ENCODE measurements around the gene PPM1D. TPM values are rescaled to one million over a fixed set of nuclear protein-coding genes. Genes with fewer than 3 reads are reported as not detected.

The PPM1D gene
- total and polyA plus RNA-seq, 2 of the 13 experiments (the other 11 are each of a cell fraction or from before 2014, with no cell fraction given) = 8.0 to 26.2 TPM

DNA sequence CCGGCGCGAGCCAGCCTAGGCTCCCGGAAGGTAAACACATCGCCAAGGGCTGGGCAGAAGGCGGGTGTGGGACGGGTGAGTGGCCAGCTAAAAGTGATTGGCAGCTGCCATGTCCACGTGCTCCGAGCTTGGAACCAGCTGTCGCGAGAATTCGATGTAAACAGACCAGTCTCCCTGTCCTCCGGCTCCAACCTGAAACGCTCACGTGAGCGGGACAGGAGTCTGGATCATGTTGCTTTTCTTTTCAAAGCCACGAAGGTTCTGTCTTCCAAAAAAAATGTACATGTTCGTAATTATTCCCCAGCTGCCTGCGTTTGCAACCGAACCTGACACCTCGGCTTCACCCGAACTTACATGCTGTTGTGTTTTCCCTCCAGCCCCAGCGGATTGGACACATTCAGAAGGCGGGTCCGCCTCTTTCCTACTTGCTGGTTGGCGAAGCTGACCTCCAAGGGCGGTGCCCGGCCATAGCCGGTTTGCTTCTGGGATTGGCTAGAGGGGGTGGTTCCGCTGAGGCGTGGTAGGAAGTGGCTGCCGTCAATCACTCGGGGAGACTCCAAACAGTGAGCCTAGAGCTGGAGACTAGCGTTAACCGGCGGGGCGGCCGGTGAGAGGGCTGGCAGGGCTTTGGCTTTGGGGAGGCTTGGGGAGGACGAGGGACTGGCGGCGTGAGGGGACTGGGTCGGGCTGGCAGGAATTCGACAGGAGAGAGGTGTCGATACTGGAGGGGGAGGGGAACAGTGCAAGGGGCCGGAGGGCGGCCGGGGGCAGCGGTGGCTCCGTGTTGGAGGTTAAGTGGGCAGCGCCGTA, 77.5 kb downstream of the PPM1D start, which contains the start of gene BCAS3 (continued):
- TF ChIP-seq FOXK1 (CRISPR knock-in tag; IDR thresholded peaks at IDR 0.05; ENCODE audit: borderline replicate concordance, low read depth) = peak; percentile 100
- TF ChIP-seq, protein P1, sequence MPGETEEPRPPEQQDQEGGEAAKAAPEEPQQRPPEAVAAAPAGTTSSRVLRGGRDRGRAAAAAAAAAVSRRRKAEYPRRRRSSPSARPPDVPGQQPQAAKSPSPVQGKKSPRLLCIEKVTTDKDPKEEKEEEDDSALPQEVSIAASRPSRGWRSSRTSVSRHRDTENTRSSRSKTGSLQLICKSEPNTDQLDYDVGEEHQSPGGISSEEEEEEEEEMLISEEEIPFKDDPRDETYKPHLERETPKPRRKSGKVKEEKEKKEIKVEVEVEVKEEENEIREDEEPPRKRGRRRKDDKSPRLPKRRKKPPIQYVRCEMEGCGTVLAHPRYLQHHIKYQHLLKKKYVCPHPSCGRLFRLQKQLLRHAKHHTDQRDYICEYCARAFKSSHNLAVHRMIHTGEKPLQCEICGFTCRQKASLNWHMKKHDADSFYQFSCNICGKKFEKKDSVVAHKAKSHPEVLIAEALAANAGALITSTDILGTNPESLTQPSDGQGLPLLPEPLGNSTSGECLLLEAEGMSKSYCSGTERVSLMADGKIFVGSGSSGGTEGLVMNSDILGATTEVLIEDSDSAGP (CRISPR knock-in tag; IDR thresholded peaks at IDR 0.05; ENCODE audit: borderline replicate concordance) = peak; percentile 76; the same call in 1 of the 2 replicates
- no peak for TF ChIP-seq SOX6 (IDR thresholded peaks at IDR 0.05)
- peak; percentile 52; the same call in 1 of the 2 replicates for TF ChIP-seq SOX6 (CRISPR knock-in tag; IDR thresholded peaks at IDR 0.05)
- TF ChIP-seq ZNF557 (CRISPR knock-in tag; IDR thresholded peaks at IDR 0.05) = peak; percentile 24; the same call in 1 of the 2 replicates
- TF ChIP-seq MXD4 (CRISPR knock-in tag; IDR thresholded peaks at IDR 0.05) = peak; percentile 97
- TF ChIP-seq, protein P2, sequence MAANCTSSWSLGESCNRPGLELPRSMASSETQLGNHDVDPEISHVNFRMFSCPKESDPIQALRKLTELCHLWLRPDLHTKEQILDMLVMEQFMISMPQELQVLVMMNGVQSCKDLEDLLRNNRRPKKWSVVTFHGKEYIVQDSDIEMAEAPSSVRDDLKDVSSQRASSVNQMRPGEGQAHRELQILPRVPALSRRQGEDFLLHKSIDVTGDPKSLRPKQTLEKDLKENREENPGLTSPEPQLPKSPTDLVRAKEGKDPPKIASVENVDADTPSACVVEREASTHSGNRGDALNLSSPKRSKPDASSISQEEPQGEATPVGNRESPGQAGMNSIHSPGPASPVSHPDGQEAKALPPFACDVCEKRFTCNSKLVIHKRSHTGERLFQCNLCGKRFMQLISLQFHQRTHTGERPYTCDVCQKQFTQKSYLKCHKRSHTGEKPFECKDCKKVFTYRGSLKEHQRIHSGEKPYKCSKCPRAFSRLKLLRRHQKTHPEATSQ (CRISPR knock-in tag; IDR thresholded peaks at IDR 0.05; ENCODE audit: borderline replicate concordance) = peak; percentile 88; the same call in 1 of the 2 replicates
- no peak for TF ChIP-seq ZNF264 (CRISPR knock-in tag; IDR thresholded peaks at IDR 0.05)
- TF ChIP-seq NFKB2 (CRISPR knock-in tag; IDR thresholded peaks at IDR 0.05; ENCODE audit: borderline replicate concordance) = peak; percentile 49; the same call in 1 of the 2 replicates
- TF ChIP-seq ZNF614 (CRISPR knock-in tag; IDR thresholded peaks at IDR 0.05; ENCODE audit: borderline replicate concordance) = peak; percentile 12; the same call in 1 of the 2 replicates
- TF ChIP-seq KLF6 (CRISPR knock-in tag; IDR thresholded peaks at IDR 0.05) = no peak
- peak; percentile 96 for TF ChIP-seq HDAC1 (CRISPR knock-in tag; IDR thresholded peaks at IDR 0.05)
- TF ChIP-seq STAT5B (CRISPR knock-in tag; IDR thresholded peaks at IDR 0.05) = no peak
- TF ChIP-seq, protein P3, sequence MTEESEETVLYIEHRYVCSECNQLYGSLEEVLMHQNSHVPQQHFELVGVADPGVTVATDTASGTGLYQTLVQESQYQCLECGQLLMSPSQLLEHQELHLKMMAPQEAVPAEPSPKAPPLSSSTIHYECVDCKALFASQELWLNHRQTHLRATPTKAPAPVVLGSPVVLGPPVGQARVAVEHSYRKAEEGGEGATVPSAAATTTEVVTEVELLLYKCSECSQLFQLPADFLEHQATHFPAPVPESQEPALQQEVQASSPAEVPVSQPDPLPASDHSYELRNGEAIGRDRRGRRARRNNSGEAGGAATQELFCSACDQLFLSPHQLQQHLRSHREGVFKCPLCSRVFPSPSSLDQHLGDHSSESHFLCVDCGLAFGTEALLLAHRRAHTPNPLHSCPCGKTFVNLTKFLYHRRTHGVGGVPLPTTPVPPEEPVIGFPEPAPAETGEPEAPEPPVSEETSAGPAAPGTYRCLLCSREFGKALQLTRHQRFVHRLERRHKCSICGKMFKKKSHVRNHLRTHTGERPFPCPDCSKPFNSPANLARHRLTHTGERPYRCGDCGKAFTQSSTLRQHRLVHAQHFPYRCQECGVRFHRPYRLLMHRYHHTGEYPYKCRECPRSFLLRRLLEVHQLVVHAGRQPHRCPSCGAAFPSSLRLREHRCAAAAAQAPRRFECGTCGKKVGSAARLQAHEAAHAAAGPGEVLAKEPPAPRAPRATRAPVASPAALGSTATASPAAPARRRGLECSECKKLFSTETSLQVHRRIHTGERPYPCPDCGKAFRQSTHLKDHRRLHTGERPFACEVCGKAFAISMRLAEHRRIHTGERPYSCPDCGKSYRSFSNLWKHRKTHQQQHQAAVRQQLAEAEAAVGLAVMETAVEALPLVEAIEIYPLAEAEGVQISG (CRISPR knock-in tag; IDR thresholded peaks at IDR 0.05) = no peak; the same call in 1 of the 2 replicates
- no peak for TF ChIP-seq ZFYVE20 (CRISPR knock-in tag; IDR thresholded peaks at IDR 0.05; ENCODE audit: borderline replicate concordance, low read depth)
- TF ChIP-seq TCF12 (IDR thresholded peaks at IDR 0.05) = no peak
- TF ChIP-seq TCF12 (CRISPR knock-in tag; IDR thresholded peaks at IDR 0.05) = peak; percentile 72; the same call in 1 of the 2 replicates
- peak; percentile 77 for TF ChIP-seq POGZ (CRISPR knock-in tag; IDR thresholded peaks at IDR 0.05)
- TF ChIP-seq ZNF263 (CRISPR knock-in tag; IDR thresholded peaks at IDR 0.05) = peak; percentile 75
- TF ChIP-seq ONECUT2 (CRISPR knock-in tag; IDR thresholded peaks at IDR 0.05) = no peak
- TF ChIP-seq, protein P4, sequence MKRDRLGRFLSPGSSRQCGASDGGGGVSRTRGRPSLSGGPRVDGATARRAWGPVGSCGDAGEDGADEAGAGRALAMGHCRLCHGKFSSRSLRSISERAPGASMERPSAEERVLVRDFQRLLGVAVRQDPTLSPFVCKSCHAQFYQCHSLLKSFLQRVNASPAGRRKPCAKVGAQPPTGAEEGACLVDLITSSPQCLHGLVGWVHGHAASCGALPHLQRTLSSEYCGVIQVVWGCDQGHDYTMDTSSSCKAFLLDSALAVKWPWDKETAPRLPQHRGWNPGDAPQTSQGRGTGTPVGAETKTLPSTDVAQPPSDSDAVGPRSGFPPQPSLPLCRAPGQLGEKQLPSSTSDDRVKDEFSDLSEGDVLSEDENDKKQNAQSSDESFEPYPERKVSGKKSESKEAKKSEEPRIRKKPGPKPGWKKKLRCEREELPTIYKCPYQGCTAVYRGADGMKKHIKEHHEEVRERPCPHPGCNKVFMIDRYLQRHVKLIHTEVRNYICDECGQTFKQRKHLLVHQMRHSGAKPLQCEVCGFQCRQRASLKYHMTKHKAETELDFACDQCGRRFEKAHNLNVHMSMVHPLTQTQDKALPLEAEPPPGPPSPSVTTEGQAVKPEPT (CRISPR knock-in tag; IDR thresholded peaks at IDR 0.05; ENCODE audit: low read depth) = peak; percentile 95
- peak; percentile 95; the same call in 1 of the 2 replicates for TF ChIP-seq KDM5B (CRISPR knock-in tag; IDR thresholded peaks at IDR 0.05; ENCODE audit: borderline replicate concordance)
- TF ChIP-seq SOX5 (CRISPR knock-in tag; IDR thresholded peaks at IDR 0.05; ENCODE audit: borderline replicate concordance) = peak; percentile 36; the same call in 1 of the 2 replicates

All from HepG2 (cell line).